HG03139 (cell line): Measurements from ENCODE around the gene TCERG1.
A peak's percentile ranks its signal among the peaks of the same experiment; 100 is the strongest.

ENCODE experiments used
- ATAC-seq: cut with Tn5 transposase; IDR thresholded peaks from one replicate; pipeline ENCODE4 v1.9.1; 2021; ENCODE audit not compliant: unreplicated experiment

Gene TCERG1

DNA sequence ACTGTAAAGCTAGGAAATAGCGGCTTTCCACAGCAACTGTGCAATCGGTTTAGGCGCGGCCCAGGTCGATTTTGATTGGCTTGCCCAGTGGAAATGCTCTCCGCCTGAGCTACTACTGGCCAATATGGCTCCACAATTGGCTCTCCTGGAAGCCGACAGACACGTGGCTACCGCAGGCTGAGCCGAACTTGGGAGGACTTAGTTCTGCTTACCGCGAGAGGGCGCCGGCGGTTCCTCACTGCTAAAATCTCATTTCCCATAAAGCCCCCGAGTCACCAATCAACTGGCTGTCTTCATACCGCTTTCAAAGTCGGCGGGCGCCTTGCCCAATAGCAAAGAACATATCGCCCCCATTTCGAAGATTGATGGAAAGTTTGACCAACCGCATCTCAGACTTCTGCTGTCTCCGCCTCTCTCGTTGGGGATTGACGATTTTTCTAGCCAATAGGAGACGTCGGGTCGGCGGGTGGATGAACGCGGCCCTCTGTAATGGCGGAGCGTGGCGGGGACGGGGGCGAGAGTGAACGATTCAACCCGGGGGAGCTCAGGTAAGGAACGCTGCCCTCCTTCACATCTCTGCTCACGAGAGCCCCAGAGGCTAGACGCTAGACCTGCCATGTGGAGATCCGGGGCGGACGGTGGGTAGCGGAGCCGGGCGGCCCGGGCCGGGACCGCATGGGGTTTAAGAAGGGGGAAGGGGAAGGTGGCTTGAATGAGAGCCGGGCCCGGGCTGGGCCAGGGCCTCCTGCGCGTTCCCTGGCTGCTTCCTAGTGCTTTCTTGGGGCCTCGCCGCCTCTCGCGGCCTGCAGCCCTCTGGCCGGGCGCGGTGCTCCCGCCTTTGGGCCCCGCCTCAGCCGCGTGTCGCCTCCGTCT, at the start of gene TCERG1:
TSS of gene TCERG1 (plus strand) at position 473 of the 873 bp plus-strand sequence. CDS start at position 490, 17 bp downstream.
- ATAC-seq = peak; percentile 93

DNA sequence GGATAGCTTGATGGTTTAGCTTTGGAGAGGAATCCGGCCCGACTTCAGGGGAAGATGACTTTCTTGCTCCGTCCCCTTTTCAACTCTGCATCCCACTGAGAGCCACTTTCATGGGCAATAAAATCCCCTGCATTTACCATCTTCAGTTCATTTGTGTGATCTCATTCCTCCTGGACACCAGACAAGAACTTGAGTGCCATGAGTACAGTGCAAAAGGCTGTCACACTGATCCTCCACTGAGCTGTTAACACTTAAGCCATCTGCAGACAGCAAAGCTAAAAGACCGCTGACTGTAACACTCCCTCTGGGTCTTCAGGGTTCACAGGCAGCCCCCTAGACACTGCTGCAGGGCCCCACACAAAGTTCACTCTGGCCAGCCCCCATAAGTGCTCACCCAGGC, 48.3 kb upstream of the TCERG1 start:
- no peak for ATAC-seq

DNA sequence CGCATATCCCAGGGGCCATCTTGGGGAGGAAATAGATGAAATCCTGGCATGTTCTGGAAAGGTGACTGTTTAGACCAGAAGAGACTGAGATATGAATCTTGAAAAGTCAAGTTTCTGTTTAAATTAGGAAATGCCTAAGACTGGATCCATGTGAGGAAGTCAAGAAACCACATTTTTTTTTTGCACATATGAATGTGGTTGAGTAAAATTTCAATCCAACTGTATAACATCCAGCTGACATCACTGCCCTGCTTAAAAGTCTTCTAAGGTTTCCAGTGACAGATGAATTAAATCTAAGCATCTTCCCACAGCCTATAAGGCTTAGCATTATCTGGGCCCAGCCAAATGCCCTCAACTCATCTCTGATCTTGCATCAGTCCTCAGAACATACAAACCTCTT, 47.7 kb upstream of the TCERG1 start:
- ATAC-seq = no peak

DNA sequence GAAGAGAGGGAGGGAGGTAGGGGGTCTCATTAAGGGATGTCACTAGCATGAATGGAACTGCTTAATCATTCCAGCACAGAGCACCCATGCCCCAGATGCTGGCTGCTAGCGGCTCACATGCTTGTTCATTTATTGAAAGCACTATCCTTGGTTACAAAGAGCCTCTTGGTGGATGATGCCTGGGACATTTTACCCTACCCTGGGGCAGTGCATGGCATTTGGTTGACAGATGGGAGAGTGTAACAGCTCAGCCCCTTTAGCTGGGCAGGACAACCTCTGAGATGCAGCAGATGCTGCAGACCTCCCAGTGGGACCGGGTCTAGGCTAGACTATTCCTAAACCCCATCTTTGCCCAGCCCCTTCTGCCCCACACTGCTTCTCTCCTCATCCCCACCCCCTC, 46.9 kb upstream of the TCERG1 start:
- no peak for ATAC-seq

DNA sequence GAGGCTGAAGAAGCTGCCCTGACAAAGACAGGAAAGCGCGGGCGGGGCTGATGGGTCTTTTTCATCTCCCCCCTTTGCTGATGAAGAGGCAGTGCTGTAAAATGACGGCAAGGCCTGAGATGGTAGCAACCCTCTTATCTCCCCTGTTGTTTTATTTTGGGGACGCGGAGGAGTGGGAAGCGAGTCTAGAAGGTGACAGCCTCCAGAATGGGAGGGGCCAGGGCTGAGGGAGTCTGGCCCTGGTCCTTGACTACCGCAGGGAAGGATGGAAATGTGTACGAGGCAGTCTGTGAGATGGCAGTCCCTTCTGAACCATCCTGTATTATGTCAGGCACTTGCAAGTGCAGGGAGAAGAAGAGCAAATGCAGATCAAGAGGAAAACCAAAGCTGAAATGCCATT, 46.1 kb upstream of the TCERG1 start:
- no peak for ATAC-seq

DNA sequence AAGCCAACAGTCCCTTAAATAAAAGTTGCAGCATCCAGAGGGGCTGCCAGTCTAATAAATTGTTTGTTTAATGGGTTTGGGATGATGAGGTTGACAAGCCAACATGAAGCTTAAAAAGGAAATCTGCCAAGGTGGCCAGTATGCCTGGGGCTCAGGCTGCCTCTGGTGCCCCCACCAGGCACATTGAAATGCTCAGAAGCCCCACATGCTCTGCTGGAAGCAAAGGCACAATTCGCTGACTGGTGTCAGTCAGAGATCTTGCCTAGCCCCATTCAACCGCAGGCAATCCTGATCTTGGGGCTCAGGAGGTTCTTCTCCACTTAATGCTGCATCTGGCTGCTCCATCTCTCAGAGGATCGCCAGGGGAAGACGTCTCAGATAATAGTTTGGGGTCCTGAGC, 44.2 kb upstream of the TCERG1 start:
- ATAC-seq = no peak

DNA sequence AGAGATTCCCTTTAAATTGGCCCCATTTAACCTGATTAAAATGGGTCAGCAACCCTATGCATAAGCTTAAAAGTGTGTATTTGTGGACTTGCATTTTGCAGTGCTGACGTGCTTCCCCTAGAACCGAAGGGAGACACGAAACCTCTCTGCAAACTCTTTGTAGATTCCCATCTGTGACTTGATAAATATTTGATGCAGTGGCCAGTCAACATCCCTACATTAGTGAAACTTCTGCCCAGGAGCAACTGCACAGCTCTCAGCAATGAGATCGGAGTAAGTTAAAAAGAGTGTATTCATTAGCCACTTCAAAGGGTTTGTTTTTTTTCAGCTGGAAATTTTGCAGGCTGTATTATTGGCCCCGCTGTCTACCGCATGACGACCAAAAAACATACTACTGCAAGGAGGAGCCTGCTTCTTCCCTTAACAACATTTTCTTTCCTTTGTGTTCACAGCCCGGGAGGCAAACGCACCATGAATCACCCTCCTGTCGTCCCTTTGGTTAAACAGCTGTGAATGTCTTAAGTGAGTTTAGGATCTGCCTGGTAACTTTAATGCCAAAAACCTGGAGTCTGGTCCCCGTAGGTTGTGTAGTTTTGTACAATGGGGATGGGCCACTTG, 38.0 kb upstream of the TCERG1 start:
- no peak for ATAC-seq

DNA sequence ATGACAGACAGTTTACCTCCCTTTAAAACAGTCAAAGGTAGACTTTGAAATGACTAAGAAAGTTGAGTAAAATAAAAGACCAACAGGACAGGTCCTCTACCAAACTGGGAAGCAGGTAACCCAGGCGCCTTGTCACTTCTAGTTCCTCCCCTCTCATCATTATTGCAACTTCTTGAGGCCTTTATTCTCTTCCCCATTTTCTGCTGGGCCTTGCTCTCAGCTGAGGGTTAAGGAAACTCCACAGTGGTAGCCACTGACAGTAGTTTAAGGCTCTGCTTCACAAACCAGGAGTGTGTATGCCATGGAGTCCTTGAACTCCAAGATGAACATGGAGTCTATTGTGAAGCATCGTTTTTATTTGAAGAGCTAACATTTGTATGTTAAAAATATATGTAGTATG, 36.9 kb upstream of the TCERG1 start:
- no peak for ATAC-seq

DNA sequence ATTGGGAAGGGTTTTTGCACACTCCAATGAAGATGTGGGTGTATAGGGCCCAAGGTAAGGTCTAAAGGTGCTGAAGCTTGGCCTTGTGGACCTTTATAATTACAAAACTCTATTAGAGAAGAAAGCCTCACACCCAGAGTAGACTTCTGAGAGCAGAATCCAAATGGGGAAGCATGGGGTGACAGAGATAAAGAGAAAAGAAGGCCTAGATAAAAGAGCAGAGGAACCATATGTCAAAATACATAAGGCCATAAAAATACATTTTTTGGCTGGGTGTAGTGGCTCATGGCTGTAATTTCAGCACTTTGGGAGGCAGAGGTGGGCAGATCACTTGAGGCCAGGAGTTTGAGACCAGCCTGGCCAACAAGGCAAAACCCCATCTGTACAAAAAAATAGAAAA, 27.4 kb upstream of the TCERG1 start:
- ATAC-seq = no peak

DNA sequence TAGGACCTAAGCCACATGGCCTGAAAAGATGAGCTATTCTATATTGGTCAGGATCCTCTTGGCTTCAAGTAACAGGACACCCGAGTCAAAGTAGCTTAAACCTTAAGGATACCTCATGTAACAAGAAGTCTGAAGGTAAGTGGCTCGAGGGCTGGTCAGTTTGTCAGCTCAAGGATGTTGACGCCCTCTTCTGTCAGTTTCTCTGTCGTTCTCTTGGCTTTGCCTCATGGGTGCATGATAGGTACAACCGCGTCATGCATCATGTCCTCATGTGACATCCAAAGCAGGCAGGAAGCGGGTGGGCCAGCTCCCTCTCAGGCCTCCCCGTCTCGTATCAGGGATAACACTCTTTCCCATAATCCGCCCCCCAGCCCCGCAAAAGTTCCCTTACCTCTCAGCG, 22.1 kb upstream of the TCERG1 start:
- no peak for ATAC-seq

DNA sequence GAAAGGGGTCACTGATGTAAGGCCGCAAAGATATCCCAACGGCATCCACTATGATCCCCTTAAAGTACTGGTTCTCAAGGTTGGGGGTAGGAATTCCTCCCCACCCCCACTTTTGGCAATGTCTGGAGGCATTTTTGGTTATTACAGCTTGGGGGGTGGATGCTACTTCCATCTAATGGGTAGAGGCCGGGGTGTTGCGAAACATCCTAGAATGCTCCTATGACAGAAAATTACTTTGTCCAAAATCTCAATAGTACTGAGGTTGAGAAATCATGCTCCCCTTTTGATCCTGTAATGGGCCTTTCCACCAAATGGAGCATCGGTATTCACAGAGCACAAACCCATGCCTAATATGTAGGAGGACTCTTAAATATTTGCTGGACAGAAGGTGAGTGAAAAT, 20.8 kb upstream of the TCERG1 start:
- no peak for ATAC-seq

DNA sequence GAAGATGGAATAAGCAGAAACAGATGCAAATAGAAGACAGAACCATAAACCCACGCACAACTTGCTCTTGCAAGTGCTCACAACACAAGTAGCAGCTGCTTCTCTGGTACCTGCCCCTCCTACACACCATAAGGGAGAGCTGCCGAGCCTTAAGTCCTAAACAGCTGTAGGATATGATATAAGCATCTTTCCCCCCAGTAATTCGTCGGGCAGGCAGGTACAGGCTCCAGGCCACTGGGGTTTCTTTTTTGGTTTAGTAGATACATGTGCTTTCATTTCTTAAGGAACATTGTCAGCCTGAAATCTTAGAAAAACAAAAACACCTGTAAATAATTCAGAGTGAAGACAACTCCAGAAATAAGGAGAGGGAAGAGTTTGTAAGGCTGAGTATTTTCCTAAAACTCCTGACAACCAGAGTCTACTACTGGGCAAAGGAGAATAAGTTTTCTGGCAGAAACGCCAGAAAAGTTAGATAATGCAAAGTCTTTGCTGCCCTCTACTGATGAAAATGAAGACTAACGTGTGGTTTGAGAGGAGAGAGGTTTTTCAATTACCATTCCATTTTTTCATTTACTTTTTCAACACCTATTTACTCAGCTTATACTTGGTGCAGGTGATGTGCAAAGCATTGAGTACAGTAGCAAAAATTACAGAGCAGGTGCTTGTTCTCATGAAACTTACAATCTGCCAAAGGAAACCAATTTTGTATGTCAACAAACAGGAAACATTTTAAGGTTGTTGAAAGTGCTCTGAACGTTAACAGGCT, 20.1 kb upstream of the TCERG1 start:
- no peak for ATAC-seq

DNA sequence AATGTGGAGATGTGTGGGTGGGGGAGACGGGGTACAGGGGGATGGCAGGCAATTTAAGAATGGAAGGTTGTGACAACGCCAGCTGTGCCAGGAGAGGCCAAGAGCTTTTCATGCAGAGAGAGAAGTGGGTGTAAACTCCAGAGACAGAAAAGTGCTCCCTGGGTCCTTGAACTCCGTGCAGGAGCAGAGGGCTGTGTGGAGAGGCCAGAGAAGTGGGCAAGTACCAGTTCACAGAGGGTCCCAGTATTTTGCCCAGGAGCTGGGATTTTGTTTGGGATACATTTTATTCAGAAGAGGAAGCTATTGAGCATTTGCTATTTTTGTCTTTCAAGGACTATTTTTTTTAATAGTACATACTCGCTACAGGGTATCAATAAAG, 19.5 kb upstream of the TCERG1 start:
- no peak for ATAC-seq

DNA sequence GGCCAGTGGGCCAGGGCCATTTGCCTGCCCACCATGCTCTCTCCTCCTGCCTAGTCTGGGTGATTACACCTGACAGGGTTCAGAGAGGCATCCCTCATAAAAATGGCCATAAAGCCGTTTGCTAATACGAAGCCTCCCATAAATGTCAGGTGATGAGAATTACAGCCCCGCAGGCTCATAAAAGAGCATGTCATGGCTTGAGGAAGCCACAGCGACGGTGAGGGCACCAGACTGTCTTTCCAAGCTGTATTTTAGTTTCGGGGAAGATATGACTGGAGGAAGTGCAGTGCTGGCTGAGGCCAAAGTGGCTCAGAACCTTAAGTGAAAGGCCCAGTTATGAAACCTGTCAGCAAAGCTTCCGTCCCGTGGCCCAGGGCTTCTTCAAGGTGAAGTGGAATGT, 18.5 kb upstream of the TCERG1 start:
- ATAC-seq = no peak

DNA sequence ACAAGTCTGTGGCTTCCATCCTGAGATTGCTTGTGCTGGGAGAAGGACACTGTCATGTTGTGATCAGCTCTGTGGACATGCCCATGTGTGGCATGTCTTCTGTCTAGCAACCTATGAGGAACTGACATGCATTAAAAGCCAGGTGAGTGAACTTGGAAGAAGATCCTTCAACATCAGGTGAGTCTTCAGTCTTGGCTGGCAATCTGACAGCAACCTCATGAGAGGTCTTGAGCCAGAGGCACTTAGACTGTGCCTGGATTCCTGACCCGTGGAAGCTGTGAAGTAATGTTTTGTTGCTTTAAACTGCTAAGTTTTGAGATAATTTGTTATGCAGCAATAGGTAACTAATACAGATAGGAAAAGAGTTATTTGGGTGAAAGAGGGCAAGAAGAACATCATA, 6.8 kb upstream of the TCERG1 start:
- ATAC-seq = no peak

DNA sequence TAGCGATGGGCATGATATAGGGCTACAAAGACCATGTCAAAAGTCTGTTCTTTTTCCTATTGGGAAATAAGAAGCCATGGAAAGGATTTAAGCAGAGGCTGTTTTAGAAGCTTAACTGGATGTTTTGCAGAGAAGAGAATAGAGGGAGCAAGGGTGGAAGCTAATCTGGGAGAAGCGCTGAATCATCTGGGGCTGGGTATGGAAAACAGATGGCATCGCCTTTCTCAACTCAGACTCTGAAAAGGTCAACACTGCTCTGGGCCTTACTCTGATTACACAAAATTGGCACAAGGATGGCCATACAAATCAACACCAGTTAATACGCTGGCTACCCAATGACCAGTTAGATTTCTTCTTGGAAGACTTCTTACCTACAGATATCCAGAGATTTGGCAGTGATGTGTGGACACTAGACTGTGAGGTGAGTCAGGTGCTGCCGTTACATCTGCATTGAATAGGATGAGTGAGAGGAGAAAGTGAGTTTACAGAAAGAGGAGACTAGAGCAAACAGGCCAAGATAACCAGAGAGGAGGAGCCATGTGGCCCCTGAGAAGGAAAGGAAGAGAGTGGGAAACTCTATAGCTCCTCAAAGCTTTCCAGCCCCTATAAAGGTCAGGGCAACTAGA, 6.2 kb upstream of the TCERG1 start:
- ATAC-seq = no peak

DNA sequence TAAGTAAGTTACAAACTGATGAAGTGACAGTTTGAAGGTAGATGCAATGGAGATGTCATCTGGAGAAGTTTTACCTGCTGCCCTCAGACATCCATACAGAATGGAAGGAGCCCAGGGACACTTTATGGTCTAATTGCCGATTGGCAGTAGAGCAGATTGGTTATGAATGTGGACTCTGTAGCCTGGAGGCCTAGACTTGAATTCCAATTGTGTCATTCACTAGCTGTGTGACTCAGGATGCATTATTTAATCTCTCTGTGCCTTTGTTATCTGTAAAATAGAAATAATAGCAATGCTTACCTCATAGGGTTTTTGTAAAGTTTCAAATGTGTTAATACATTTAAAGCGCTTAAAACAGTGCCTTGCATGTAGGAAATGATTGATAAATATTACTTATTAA, 5.2 kb upstream of the TCERG1 start:
- ATAC-seq = no peak

DNA sequence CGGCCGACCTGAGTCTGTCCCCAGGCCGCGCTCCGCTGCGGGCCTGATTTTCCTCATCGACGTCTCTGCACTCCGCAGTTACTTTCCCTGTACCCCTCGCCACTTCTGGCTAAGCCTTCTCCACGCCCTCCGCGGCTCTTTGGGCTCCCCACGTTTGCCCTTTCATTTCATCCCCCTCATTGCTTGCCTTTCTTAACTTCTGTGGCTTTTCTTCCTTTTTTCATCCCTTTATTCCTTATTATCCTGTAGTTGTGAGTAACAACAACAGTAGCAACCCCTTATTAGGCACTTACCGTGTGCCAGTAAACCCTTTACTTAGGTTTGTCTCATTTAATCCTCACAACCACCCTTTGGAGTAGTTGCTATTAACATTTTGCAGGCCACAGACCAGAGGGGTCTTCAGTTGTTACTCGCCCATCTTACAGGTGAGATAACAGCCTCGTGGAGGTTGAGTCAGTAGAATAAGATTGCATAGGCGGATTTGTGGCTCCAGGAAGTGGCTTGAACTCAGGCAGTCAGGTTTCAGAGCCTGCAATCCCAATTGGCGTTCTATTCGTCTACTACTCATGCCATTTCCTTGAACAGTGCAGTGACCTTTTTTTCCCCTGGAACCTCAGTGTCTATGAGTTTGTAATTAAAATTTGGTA, 724 bp downstream of the TCERG1 start:
- ATAC-seq = peak; percentile 18

DNA sequence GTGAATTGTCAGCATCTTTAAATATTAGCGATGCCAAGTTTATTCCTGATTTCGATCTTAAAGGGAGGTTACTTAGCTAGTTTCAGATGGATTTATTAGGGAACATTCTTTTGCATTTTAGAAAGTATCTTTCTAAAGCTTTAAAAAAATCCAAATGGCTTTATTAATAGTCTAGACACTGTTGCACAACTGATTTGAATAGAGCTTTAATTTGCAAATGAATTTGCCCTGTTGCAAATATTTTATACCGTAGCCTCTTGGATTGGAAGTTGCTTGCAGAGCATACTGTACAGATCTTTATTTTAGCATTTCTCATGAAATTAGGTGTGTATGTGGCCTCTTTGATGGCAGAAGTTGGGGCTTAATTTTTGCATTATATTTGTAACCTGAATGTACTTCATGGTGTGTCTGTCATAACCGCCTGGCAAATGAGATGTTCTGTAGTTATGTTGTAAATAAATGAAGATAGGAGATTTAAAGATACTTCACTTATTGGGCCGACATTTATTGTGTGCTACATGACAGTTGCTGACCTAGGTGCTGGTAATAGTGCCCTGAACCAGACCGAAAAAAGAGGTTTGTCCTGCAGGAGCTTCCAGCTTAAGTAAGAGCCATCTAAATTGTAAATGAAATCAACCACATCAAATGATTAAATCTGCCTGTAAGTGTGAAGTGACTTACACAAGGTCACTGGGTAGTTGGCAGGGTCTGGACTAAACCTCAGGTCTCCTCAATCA, 1.8 kb downstream of the TCERG1 start:
- no peak for ATAC-seq

DNA sequence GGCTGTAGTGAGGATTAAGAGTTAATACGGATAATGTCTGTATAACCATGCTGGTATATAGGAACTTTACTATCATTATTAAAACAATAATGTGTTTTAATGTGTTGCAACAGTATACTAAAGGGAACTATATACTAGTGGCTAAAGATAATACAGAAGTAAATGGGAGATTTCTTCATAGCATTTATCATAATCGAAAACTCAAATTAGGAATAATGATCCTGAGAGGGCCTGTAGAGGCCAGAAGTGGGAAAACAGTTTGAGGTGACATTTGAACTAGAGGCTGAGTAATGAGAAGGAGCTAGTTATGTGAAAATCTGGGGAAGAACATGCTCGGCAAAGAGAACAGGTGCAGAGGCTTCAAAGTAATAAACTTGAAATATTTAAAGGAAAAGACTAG, 2.9 kb downstream of the TCERG1 start:
- no peak for ATAC-seq
